SK-N-MC (cell line): ENCODE measurements around the gene CIITA.
A peak's percentile ranks its signal among the peaks of the same experiment; 100 is the strongest.

Source experiments
- EZH2 ChIP-seq: fragments of 200-600 bp; sonication (generic); IDR thresholded peaks from one replicate; pipeline ENCODE4 v1.6.1; 2017; ENCODE audit warnings: antibody characterized with exemption
- POLR2AphosphoS5 ChIP-seq: IDR thresholded peaks from 2 replicates; pipeline ENCODE4 v1.6.1; 2012; ENCODE audit warnings: mild to moderate bottlenecking, low read depth, low read length, borderline replicate concordance

DNA sequence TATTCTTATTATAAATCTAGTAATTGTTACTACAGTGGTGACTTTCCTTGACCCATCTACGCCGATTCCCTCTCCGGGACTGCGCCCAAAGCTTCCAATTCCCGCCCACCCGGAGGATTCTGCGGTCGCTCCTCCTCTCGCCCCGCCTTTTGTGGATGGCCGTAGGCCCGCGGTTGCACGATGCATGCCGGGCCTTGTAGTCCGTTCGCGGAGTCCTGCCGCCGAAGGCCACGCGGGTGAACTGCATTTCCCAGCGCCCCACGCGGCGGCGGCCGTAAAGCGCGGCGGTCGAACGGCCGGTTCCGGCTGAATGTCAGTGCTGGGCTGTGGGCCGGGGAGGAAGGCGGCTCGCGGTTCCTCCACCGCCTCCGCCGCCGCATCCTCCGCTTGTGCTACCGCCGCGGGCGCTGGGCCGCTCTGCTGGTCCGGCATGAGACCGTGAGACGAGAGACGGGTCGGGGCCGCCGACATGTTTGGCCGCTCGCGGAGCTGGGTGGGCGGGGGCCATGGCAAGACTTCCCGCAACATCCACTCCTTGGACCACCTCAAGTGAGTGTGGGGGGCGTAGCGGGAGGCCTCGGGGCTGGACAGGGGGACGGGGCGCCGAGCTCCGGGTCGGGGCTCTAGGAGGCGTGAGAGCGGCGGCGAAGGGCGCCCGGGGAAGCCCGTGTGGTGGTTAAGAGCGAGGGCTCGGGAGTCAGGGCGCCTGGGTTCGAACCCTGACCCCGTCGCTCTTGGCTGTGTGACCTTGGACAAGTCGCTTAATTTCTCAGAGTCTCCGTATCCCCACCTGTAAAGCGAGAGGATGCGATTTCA is 67.5 kb downstream of the CIITA start, which contains the start of gene CLEC16A:
- TF ChIP-seq EZH2, result no peak
- TF ChIP-seq POLR2AphosphoS5, result peak; percentile 70
